Thoracic aorta (tissue), 2 donors: ENCODE results near the gene UBE2F. TPM values are rescaled to one million over a fixed set of nuclear protein-coding genes. Genes with fewer than 3 reads are reported as not detected.

Experiments used
- ATAC-seq: fragments of 150-250 bp; one replicate; pipeline ENCODE4 v1.8.0; 2017; ENCODE audit warnings: low read depth; ENCODE audit not compliant: insufficient number of reproducible peaks, low FRiP score
- DNase-seq: peaks from one replicate; pipeline ENCODE4 v3.0.0-alpha.2; 2020; ENCODE audit warnings: low spot score
- H3K27ac ChIP-seq, 2 donors: fragments of 200-600 bp; sonication (generic); 1 replicate in 1 of 2; 2 replicates in 1 of 2; pipeline ENCODE4 v1.5.1; 2016; ENCODE audit warnings: mild to moderate bottlenecking in 2 of 2, moderate library complexity in 2 of 2
- H3K27me3 ChIP-seq: fragments of 200-600 bp; sonication (generic); replicated peaks from 2 replicates; pipeline ENCODE4 v1.6.0; 2016; ENCODE audit warnings: mild to moderate bottlenecking; ENCODE audit not compliant: insufficient read depth
- H3K36me3 ChIP-seq: fragments of 200-600 bp; sonication (generic); one replicate; pipeline ENCODE4 v1.5.1; 2016
- H3K4me1 ChIP-seq, 2 donors: fragments of 200-600 bp; sonication (generic); 1 replicate in 1 of 2; 2 replicates in 1 of 2; pipeline versions ENCODE4 v1.5.1 to v1.6.0; 2016; ENCODE audit warnings: low read depth in 2 of 2, mild to moderate bottlenecking in 1 of 2; ENCODE audit not compliant: control insufficient read depth in 1 of 2
- H3K4me3 ChIP-seq: fragments of 200-600 bp; sonication (generic); 2 replicates; pipeline ENCODE4 v1.5.1; 2016; ENCODE audit warnings: mild to moderate bottlenecking
- H3K9me3 ChIP-seq: fragments of 200-600 bp; sonication (generic); 2 replicates; pipeline ENCODE4 v1.5.1; 2016
- total RNA-seq, 2 donors: library from RNA; depleted of rRNA; stranded (reverse); fragments of >200 nt; gene quantifications; one replicate each; pipeline versions ENCODE4 v1.1.0 to v1.2.3, GENCODE V29; 2016
- TF ChIP-seq, protein P1 (sequence below): fragments of 200-600 bp; sonication (generic); IDR thresholded peaks from one replicate; pipeline ENCODE4 v1.5.1; 2019; ENCODE audit warnings: antibody characterized with exemption

The UBE2F gene
- total RNA-seq, 2 donors from 2014 or later = 51.9 to 69.3 TPM

DNA sequence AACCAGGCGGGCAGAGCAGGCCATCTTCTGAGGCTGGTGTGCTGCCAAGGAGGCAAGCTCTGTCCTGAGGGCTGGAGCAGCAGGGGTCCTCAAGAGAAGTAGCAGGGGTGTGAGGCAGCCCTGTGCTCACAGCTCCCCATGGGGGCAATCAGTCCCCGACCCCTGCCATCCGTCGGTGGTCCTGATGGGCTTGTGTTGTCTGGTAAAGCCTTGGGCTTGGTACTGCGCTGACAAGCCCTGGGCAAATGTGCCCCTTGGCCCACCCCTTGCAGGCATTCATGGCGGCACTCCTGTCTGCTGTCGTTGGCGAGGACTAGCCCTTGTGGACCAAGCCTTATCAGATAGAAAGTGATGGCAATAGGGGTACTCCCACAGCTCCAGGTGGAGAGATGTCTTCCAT is 71.4 kb downstream of the UBE2F start:
- TF ChIP-seq, protein P1, sequence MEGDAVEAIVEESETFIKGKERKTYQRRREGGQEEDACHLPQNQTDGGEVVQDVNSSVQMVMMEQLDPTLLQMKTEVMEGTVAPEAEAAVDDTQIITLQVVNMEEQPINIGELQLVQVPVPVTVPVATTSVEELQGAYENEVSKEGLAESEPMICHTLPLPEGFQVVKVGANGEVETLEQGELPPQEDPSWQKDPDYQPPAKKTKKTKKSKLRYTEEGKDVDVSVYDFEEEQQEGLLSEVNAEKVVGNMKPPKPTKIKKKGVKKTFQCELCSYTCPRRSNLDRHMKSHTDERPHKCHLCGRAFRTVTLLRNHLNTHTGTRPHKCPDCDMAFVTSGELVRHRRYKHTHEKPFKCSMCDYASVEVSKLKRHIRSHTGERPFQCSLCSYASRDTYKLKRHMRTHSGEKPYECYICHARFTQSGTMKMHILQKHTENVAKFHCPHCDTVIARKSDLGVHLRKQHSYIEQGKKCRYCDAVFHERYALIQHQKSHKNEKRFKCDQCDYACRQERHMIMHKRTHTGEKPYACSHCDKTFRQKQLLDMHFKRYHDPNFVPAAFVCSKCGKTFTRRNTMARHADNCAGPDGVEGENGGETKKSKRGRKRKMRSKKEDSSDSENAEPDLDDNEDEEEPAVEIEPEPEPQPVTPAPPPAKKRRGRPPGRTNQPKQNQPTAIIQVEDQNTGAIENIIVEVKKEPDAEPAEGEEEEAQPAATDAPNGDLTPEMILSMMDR = no peak
- Histone ChIP-seq H3K27ac (no peak overlapping the region), H3K4me3 (no peak overlapping the region), H3K36me3 (peaks cover 39% of the 10 kb centered on the region), H3K27me3 (no peaks in the 10 kb centered on the region), H3K9me3 (no peaks in the 10 kb centered on the region), H3K4me1 (no peaks in the 10 kb centered on the region)
- ATAC-seq = no peak
- no peak for DNase-seq

- ATAC-seq (no peak), DNase-seq (no peak)
- Histone ChIP-seq H3K27ac (no peak overlapping the region), H3K36me3 (peaks cover 44% of the 10 kb centered on the region), H3K4me1 (no peaks in the 10 kb centered on the region), H3K4me3 (no peak overlapping the region), H3K27me3 (no peaks in the 10 kb centered on the region), H3K9me3 (no peaks in the 10 kb centered on the region)
- TF ChIP-seq, protein P1 = no peak
Measured at GRCh38 chr2:238039151-238039550, 72.3 kb downstream of the UBE2F start.

GRCh38 chr2:238039985-238040384 is 73.2 kb downstream of the UBE2F start:
- DNase-seq (no peak), ATAC-seq (no peak)
- no peaks in the 10 kb centered on the region for H3K4me1 ChIP-seq
- TF ChIP-seq, protein P1 = no peak
- peaks cover 44% of the 10 kb centered on the region for H3K36me3 ChIP-seq
- H3K27ac ChIP-seq = no peak overlapping the region
- H3K9me3 ChIP-seq = no peaks in the 10 kb centered on the region
- no peaks in the 10 kb centered on the region for H3K27me3 ChIP-seq
- H3K4me3 ChIP-seq = no peak overlapping the region

- H3K27ac ChIP-seq = no peak overlapping the region
- ATAC-seq (no peak), DNase-seq (no peak)
- H3K9me3 ChIP-seq = no peaks in the 10 kb centered on the region
- H3K4me3 ChIP-seq = no peak overlapping the region
- H3K4me1 ChIP-seq = no peaks in the 10 kb centered on the region
- peaks cover 46% of the 10 kb centered on the region for H3K36me3 ChIP-seq
- no peaks in the 10 kb centered on the region for H3K27me3 ChIP-seq
- TF ChIP-seq, protein P1 = no peak
Measured at GRCh38 chr2:238040918-238041317, 74.1 kb downstream of the UBE2F start.

DNA sequence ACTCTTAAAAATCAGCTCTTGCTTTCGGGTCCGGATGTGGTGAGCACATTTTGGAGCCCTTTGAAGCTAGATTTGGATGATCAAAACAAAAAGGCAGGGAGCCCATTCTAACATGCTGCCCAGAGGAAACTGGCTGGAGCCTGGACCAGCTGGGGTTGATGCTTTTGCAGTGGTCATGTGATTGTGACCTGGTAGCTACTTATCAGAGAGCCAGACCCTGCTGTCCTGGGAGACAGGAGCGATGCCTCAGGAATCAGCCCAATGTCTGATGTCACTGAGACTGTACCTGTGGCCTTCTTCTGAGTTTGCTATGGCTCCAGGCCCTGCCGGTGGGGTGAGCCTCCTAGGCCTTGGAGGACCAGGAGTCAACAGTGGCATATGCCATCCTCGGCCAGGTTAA is 75.3 kb downstream of the UBE2F start:
- Histone ChIP-seq H3K27me3 (no peaks in the 10 kb centered on the region), H3K4me1 (no peaks in the 10 kb centered on the region), H3K4me3 (no peak overlapping the region), H3K9me3 (no peaks in the 10 kb centered on the region), H3K27ac (no peak overlapping the region), H3K36me3 (peaks cover 48% of the 10 kb centered on the region)
- ATAC-seq (no peak), DNase-seq (no peak)
- TF ChIP-seq, protein P1 = no peak
